GM23338 (cell line): ENCODE data around the gene THAP5. TPM values are rescaled to one million over a fixed set of nuclear protein-coding genes. Genes with fewer than 3 reads are reported as not detected.
A peak's percentile ranks its signal among the peaks of the same experiment; 100 is the strongest.

ENCODE experiments used
- ATAC-seq: fragments of 200-7000 bp; cut with Tn5 transposase; 3 replicates; pipeline ENCODE4 v1.9.1; 2020
- DNase-seq: peaks from one replicate; pipeline ENCODE4 v3.0.0-alpha.2; 2015; ENCODE audit warnings: low spot score
- H2AFZ ChIP-seq: fragments of 200-600 bp; sonication (generic); 2 replicates; pipeline ENCODE4 v1.8.0; 2016; ENCODE audit warnings: antibody characterized with exemption, mild to moderate bottlenecking, moderate library complexity
- H3F3A ChIP-seq: fragments of 200-600 bp; sonication (generic); replicated peaks from 2 replicates; pipeline ENCODE4 v1.8.0; 2017; ENCODE audit warnings: antibody characterized with exemption, mixed run types, low read depth
- H3K27ac ChIP-seq: fragments of 200-600 bp; sonication (generic); 2 replicates; pipeline ENCODE4 v1.6.1; 2016; ENCODE audit warnings: low read depth
- H3K27me3 ChIP-seq: fragments of 200-600 bp; sonication (generic); 2 replicates; pipeline ENCODE4 v1.8.0; 2016; ENCODE audit warnings: mild to moderate bottlenecking, mixed run types, moderate library complexity; ENCODE audit not compliant: insufficient read depth
- H3K36me3 ChIP-seq: fragments of 200-600 bp; sonication (generic); 2 replicates; pipeline ENCODE4 v1.8.0; 2016; ENCODE audit warnings: mild to moderate bottlenecking; ENCODE audit not compliant: insufficient read depth
- H3K4me1 ChIP-seq: fragments of 200-600 bp; sonication (generic); 2 replicates; pipeline ENCODE4 v1.8.0; 2016; ENCODE audit warnings: mild to moderate bottlenecking, moderate library complexity; ENCODE audit not compliant: insufficient read depth
- H3K4me2 ChIP-seq: fragments of 200-600 bp; sonication (generic); 2 replicates; pipeline ENCODE4 v1.7.1; 2017; ENCODE audit warnings: mixed run types
- H3K4me3 ChIP-seq: fragments of 200-600 bp; sonication (generic); 2 replicates; pipeline ENCODE4 v1.6.1; 2016; ENCODE audit warnings: mixed run types
- H3K79me2 ChIP-seq: fragments of 200-600 bp; sonication (generic); replicated peaks from 2 replicates; pipeline ENCODE4 v1.8.0; 2017; ENCODE audit warnings: mild to moderate bottlenecking; ENCODE audit not compliant: insufficient read depth
- H3K9me2 ChIP-seq: fragments of 200-600 bp; sonication (generic); 2 replicates; pipeline ENCODE4 v1.8.0; 2017; ENCODE audit not compliant: insufficient read depth
- H4K20me1 ChIP-seq: fragments of 200-600 bp; sonication (generic); replicated peaks from 2 replicates; pipeline ENCODE4 v1.8.0; 2017; ENCODE audit warnings: mild to moderate bottlenecking; ENCODE audit not compliant: insufficient read depth
- H3K27ac Mint-ChIP-seq: 2 replicates; pipeline ENCODE4 v1.8.0; 2020; ENCODE audit warnings: inconsistent platforms, mild to moderate bottlenecking, moderate library complexity, mixed read lengths
- H3K27me3 Mint-ChIP-seq: 3 replicates; pipeline ENCODE4 v1.8.0; 2022; ENCODE audit warnings: low read depth, mild to moderate bottlenecking, moderate library complexity, mixed read lengths, inconsistent platforms; ENCODE audit not compliant: insufficient read depth, poor library complexity
- H3K36me3 Mint-ChIP-seq: 3 replicates; pipeline ENCODE4 v1.8.0; 2021; ENCODE audit warnings: low read depth, mild to moderate bottlenecking, inconsistent platforms, moderate library complexity, mixed read lengths
- H3K4me1 Mint-ChIP-seq: 3 replicates; pipeline ENCODE4 v1.8.0; 2020; ENCODE audit warnings: mild to moderate bottlenecking, inconsistent platforms, mixed read lengths
- H3K4me3 Mint-ChIP-seq: 3 replicates; pipeline ENCODE4 v1.8.0; 2021; ENCODE audit warnings: moderate library complexity, mild to moderate bottlenecking, inconsistent platforms, mixed read lengths
- H3K9me3 Mint-ChIP-seq: 3 replicates; pipeline ENCODE4 v1.8.0; 2020; ENCODE audit warnings: moderate library complexity, mild to moderate bottlenecking, inconsistent platforms, mixed read lengths
- CTCF ChIP-seq, 2 experiments: fragments of 200-600 bp in 1 of 2; sonication (generic) in 1 of 2; conservative IDR thresholded peaks; 2 replicates each; pipeline versions ENCODE4 v1.5.1 to v1.6.1; 2016 to 2017; ENCODE audit warnings: antibody characterized with exemption in 2 of 2, low read depth in 2 of 2, mild to moderate bottlenecking in 2 of 2, moderate library complexity in 1 of 2
- EZH2phosphoT487 ChIP-seq: fragments of 200-600 bp; sonication (generic); IDR thresholded peaks from one replicate; pipeline ENCODE4 v1.8.1; 2018; ENCODE audit warnings: antibody characterized with exemption; ENCODE audit not compliant: unreplicated experiment
- JUNB ChIP-seq: IDR thresholded peaks from one replicate; pipeline ENCODE4 v1.6.1; 2016; ENCODE audit warnings: antibody characterized with exemption; ENCODE audit not compliant: unreplicated experiment
- NANOG ChIP-seq: IDR thresholded peaks from 2 replicates; pipeline ENCODE4 v1.6.1; 2016; ENCODE audit warnings: antibody characterized with exemption, borderline replicate concordance
- POLR2AphosphoS5 ChIP-seq: IDR thresholded peaks from 2 replicates; pipeline ENCODE4 v1.6.1; 2016; ENCODE audit warnings: antibody characterized with exemption, low read depth
- REST ChIP-seq: IDR thresholded peaks from one replicate; pipeline ENCODE4 v1.6.1; 2018; ENCODE audit warnings: antibody characterized with exemption; ENCODE audit not compliant: unreplicated experiment
- ZNF114 ChIP-seq: fragments of 250-450 bp; sonication (Bioruptor Pico); IDR thresholded peaks from 2 replicates; pipeline ENCODE4 v1.5.0; 2020; ENCODE audit warnings: mild to moderate bottlenecking, moderate library complexity
- ZNF331 ChIP-seq: fragments of 250-450 bp; sonication (Bioruptor Pico); IDR thresholded peaks from 2 replicates; pipeline ENCODE4 v1.5.0; 2020; ENCODE audit warnings: low read depth, mild to moderate bottlenecking, moderate library complexity
- ZNF462 ChIP-seq: fragments of 250-450 bp; sonication (Bioruptor Pico); IDR thresholded peaks from 2 replicates; pipeline ENCODE4 v1.5.0; 2020; ENCODE audit warnings: mild to moderate bottlenecking, moderate library complexity
- polyA plus RNA-seq: library from polyadenylated mRNA; unstranded; fragments of >200 nt; fragmentation: Nextera tagmentation; extraction: Ambion mirVana; gene quantifications from 2 replicates; pipeline ENCODE4 v1.2.1, GENCODE V29; 2016
- total RNA-seq: library from RNA; depleted of rRNA; stranded (reverse); fragments of >200 nt; shearing (Covaris generic); gene quantifications from 2 replicates; pipeline ENCODE4 v1.2.3, GENCODE V29; 2014

THAP5 gene
- total and polyA plus RNA-seq, 2 experiments from 2014 or later = 18.2 to 32.3 TPM

- TF ChIP-seq POLR2AphosphoS5 = no peak
- no peak for TF ChIP-seq ZNF114 (CRISPR knock-in tag)
- TF ChIP-seq ZNF331 = no peak
- no peak for TF ChIP-seq CTCF (conservative IDR thresholded peaks at IDR 0.05; ENCODE audit: low read depth in 2 of 2)
- no peak for TF ChIP-seq NANOG
- no peak for TF ChIP-seq REST
- TF ChIP-seq JUNB = no peak
Observed at GRCh38 chr7:108584211-108584610, 14.7 kb upstream of the THAP5 start (continued).

- H3K36me3 Mint-ChIP-seq = peaks cover 34% of the 10 kb centered on the region
- H3K27ac Mint-ChIP-seq = peak overlapping the region; percentile 82
- peaks cover 4% of the 10 kb centered on the region for H3K27me3 Mint-ChIP-seq
- no peaks in the 10 kb centered on the region for H3K79me2 ChIP-seq
- H4K20me1 ChIP-seq = no peaks in the 10 kb centered on the region
- H3K27ac ChIP-seq = peak overlapping the region; percentile 64
- H3K4me1 ChIP-seq = peaks cover 4% of the 10 kb centered on the region; the same call in 1 of the 2 replicates
- H3K36me3 ChIP-seq = no peaks in the 10 kb centered on the region; the same call in 1 of the 2 replicates
- H3F3A ChIP-seq = no peaks in the 10 kb centered on the region
- H3K9me3 Mint-ChIP-seq = peaks cover 27% of the 10 kb centered on the region
- no peaks in the 10 kb centered on the region for H3K27me3 ChIP-seq
- TF ChIP-seq ZNF114 (CRISPR knock-in tag) (0 out of 2 replicates have a peak, but pooled peaks have one; percentile 14), EZH2phosphoT487 (no peak), NANOG (peak; percentile 33; the same call in 1 of the 2 replicates), ZNF462 (CRISPR knock-in tag) (peak; percentile 79; the same call in 1 of the 2 replicates)
- H3K4me2 ChIP-seq = peak overlapping the region; percentile 4
- H2AFZ ChIP-seq = no peak overlapping the region
- peak; percentile 91 for ATAC-seq
- no peak overlapping the region for H3K4me3 ChIP-seq
- no peaks in the 10 kb centered on the region for H3K9me2 ChIP-seq
- DNase-seq = peak; percentile 78
- H3K4me3 Mint-ChIP-seq = peak overlapping the region; percentile 37; the same call in 2 of the 3 replicates
- H3K4me1 Mint-ChIP-seq = peaks cover 20% of the 10 kb centered on the region
Observed at GRCh38 chr7:108581655-108582491, 12.4 kb upstream of the THAP5 start.
